ENCODE results near the gene TUBG2. TPM values are rescaled to one million over a fixed set of nuclear protein-coding genes. Genes with fewer than 3 reads are reported as not detected.

TUBG2 gene
- total RNA-seq, 1 donor from 2014 or later: 15.6 TPM

- no peak for DNase-seq
- no peak for TF ChIP-seq CTCF (IDR thresholded peaks at IDR 0.05; ENCODE audit: borderline replicate concordance)
- Histone ChIP-seq H3K36me3 (peaks cover 74% of the 10 kb centered on the region), H3K27me3 (ENCODE audit: low read depth) (no peaks in the 10 kb centered on the region), H3K9me3 (replicated peaks) (no peaks in the 10 kb centered on the region), H3K4me3 (no peak overlapping the region), H3K27ac (replicated peaks) (peak overlapping the region; percentile 90), H3K4me1 (peaks cover 71% of the 10 kb centered on the region)
- intact Hi-C loops (cut with micrococcal nuclease): loop anchor here (10.0 kb wide), 1 partner anchor 55 kb away; no protein-coding TSS in a partner anchor
Measured at GRCh38 chr17:42669977-42670788, 11.1 kb downstream of the TUBG2 start.

GRCh38 chr17:42670789-42671657, 11.9 kb downstream of the TUBG2 start:
- Histone ChIP-seq H3K36me3 (peaks cover 66% of the 10 kb centered on the region), H3K9me3 (replicated peaks) (no peaks in the 10 kb centered on the region), H3K4me3 (no peak overlapping the region), H3K27ac (replicated peaks) (peak overlapping the region; percentile 97), H3K27me3 (ENCODE audit: low read depth) (no peaks in the 10 kb centered on the region), H3K4me1 (peaks cover 79% of the 10 kb centered on the region)
- intact Hi-C loops (cut with micrococcal nuclease): loop anchor here (10.0 kb wide), 1 partner anchor 56 kb away; no protein-coding TSS in a partner anchor
- TF ChIP-seq CTCF (IDR thresholded peaks at IDR 0.05; ENCODE audit: borderline replicate concordance): no peak
- no peak for DNase-seq

- Histone ChIP-seq H3K27ac (replicated peaks) (peak overlapping the region; percentile 97), H3K36me3 (peaks cover 56% of the 10 kb centered on the region), H3K4me1 (peaks cover 77% of the 10 kb centered on the region), H3K4me3 (no peak overlapping the region), H3K9me3 (replicated peaks) (no peaks in the 10 kb centered on the region), H3K27me3 (ENCODE audit: low read depth) (no peaks in the 10 kb centered on the region)
- intact Hi-C loops (cut with micrococcal nuclease): loop anchor here (10.0 kb wide), 1 partner anchor 57 kb away; no protein-coding TSS in a partner anchor
- DNase-seq: no peak
- TF ChIP-seq CTCF (IDR thresholded peaks at IDR 0.05; ENCODE audit: borderline replicate concordance): no peak
Measured at GRCh38 chr17:42672038-42672437, 13.0 kb downstream of the TUBG2 start.

GRCh38 chr17:42673266-42673884, 14.3 kb downstream of the TUBG2 start:
- intact Hi-C loops (cut with micrococcal nuclease): loop anchor here (10.0 kb wide), 1 partner anchor 59 kb away; no protein-coding TSS in a partner anchor
- Histone ChIP-seq H3K27me3 (ENCODE audit: low read depth) (no peaks in the 10 kb centered on the region), H3K4me1 (peaks cover 76% of the 10 kb centered on the region), H3K4me3 (peak overlapping the region; percentile 98), H3K9me3 (replicated peaks) (no peaks in the 10 kb centered on the region), H3K27ac (replicated peaks) (peak overlapping the region; percentile 97), H3K36me3 (peaks cover 51% of the 10 kb centered on the region)
- TF ChIP-seq CTCF (IDR thresholded peaks at IDR 0.05; ENCODE audit: borderline replicate concordance): no peak
- no peak for DNase-seq
